NCI-H1694 treated with DMSO at 0.1 percent for 48 hours (cell line): ENCODE data around the gene RNF212.

ENCODE experiments used
- DNase-seq: peaks from one replicate; lab custom pipeline; 2025; lab: John Stamatoyannopoulos, UW

The RNF212 gene

DNA sequence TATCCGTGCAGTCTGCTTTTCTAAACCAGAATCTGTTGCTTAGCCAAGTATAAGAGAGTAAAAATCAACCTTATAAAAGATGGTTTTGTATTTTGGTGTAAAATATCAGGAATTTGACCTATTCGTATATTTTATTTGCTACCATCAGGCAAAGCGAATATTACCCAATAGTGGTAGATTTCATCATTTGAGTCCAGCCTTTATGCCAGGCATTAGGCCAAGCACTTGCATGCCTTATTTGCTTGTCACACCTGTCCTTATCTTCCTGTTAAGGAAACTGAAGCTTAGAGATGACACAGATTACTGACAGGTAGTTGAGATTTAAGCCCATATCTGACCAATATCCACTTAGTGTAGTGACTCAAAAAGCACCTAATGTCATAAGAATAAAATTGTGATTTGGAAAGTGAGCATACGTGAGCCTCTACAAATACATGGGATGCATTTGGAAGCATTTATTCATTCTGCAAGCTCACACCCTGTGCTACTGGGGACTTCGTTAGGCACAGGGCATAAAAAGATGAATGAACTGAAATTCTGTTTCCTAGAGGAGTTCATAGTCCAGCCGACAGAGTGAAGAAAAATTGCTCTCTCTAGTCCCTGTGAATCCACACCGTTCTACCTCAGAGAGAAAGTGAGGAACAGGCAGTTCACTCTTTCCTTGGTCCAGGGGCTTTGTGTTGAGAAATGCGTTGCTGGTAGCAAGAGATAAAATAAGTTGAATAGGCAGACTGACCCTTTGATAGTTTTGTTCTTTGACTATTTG is 2.3 kb upstream of the RNF212 start:
- DNase-seq: no peak

DNA sequence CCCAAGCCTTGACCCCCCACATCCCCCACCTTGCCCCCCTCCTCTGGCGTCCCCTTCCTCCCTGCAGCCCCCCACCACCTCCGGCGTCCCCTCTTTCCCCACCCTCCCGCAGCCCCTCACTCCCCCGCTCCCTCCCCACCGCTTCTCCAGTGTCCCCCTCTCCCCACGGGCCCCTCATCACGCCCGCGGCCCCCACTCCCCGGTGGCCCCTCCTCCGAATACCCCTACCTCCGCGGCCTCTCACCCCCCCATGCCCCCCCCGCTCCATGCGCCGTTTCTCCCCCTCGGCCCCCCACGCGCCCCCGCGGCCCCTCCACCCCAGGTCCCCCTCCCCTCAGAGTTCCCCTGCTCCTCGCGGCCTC is 562 bp downstream of the RNF212 start:
- DNase-seq: no peak

DNA sequence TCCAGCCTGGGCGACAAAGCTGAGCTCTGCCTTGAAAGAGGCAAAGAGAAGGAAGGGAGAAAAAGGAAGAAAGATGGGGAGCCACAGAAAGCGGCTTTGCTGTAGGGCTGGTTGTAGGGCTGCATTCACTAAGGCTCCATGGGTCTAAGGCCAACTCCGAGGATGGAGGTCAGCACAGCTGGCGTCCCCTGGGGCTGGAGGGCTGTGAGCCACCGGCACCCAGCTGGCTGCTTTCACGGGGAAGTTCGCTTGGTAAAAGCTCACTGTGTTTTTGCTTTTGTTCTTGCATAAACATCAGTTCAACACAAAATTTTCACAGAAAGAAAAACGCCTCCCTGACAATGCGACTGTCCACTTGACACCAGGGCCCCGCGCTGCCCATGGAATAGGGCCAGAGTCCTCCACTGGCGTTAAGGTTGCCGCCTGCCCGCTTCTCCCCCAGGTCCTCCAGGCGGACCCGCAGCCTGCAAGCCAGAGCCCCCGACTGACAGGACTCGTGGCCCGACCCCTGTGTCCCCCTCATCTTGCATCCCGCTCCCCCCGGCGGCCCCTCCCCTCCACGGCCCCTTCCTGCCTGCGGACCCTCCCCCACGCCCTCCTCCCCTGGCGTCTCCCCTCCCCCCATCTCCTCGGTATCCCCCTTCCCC is 1.1 kb downstream of the RNF212 start:
- DNase-seq: no peak

DNA sequence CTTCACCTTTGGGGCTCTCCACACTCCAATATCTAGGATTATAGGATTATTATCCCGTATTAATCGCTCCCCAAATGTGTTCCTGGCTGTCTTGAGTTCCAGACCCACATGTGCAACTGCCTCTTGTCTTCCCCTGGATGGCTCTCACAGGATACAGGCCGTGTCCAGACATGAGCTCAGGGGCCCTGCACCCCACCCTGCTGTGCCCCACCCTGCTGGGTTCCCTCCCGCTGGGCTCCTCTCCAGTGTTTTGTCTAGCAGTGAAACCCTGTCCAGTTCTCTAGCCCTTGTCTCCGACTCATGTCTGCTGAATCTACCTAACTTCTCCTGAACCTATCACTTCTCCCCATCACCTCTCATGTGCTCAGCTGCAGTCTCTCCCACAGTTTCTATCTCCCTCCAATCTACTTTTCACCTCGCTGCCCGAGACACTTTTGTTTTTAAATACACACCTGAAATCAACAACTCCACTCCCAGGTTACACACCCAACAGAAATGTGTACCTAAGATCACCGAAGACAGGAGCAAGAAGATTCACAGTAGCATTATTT is 2.0 kb downstream of the RNF212 start:
- DNase-seq: no peak

DNA sequence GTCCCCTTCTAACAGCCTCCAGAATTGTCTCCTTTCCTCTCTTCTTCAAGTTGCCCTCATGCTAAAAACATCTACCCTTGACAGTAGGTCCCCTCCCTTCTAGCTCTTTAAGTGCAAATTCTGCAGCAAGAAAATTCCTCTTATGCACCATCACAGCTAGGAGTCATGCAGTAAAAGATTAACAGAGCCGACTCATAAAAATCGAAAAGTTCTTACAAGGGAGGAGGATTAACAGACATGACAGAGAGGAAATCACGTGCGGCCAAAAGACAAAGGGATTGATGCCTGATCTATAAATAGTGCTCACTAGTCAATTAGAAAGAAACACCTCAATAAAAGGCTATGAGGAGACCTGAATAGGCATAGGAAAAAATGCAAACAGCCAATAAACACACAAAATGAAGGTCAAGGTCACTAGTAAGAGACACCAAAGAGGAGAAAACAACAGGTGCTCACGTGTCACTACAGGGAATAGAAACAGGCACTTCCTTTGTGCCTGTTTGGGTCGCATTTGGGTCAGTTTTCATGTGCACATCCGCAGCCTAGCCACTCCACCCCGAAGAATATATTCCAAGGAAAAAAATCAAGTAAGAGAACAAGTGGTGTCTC is 3.4 kb downstream of the RNF212 start:
- DNase-seq: no peak

DNA sequence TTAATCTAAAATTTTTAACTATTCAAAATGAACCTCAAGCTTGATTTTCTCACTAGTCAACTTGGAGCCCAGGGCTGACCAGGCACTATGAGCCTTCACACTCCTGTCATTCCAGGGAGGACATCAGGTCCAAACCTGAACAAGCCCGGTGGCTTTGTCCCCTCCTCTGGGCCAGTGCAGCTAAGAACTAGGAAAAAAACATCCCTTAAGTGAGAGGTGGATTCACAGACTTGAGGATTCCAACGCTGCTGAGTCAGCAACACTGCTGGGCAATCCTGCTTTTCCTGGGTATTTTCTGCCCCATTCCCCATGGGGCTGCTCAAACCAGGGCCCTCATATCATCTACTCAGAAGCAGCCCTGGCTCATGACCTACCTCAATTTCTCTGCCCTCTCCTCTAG is 4.0 kb downstream of the RNF212 start:
- no peak for DNase-seq

DNA sequence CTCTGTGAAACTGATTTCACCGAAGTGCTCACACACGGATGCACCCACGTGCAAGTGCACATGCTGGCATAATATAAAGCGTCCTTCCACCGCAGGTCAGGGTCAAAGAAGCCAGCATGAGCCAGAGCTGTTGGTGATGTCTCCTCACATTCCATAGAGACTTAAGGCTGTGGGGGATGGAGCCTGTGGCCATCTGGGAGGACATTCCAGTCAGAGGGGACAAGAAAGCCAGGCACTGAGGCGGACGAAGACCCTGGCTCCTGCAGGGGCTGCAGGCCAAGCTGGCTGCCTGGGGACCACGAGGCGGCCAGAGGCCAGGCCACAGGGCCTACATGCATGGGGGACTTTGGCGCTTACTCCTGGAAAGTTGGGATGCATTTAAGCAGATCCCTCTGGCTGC is 7.7 kb downstream of the RNF212 start:
- no peak for DNase-seq

DNA sequence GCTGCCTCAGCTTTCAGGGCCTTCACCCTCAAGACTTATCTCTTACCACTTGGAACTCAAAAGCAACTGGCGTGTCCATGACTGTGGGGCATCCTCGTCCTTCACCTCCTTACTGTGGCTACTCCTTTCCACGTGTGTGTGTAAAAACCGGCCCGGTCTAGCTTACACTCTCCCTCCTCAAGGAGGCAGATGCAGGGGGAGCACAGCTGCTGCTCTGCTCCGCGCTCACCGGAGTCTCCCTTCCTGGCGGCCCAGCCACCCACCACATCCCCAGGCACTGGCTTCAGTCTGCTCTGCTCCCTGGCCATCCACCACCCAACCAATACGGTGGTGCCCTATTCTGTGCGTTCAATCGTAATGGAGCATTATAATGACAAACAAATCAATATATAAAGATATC is 8.3 kb downstream of the RNF212 start:
- DNase-seq: no peak

DNA sequence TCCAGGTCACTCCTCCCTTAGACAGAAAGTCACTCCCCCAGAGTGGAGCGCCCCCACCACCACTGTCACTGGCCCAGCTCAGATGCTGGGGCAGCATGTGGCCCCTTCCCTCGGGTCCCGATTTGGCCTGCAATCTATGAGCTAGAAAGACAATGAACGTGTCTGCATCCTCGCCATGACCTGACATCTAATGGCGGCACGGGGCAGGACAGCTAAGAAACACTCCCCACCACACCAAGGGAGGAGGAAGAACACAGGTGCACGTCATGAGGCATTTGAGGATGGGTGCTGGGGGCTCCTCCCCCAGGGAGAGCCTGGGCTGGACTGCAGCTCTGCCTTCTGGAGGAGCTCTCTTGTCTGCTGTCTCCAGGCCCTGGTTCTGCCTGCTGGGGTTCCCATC is 8.7 kb downstream of the RNF212 start:
- no peak for DNase-seq

DNA sequence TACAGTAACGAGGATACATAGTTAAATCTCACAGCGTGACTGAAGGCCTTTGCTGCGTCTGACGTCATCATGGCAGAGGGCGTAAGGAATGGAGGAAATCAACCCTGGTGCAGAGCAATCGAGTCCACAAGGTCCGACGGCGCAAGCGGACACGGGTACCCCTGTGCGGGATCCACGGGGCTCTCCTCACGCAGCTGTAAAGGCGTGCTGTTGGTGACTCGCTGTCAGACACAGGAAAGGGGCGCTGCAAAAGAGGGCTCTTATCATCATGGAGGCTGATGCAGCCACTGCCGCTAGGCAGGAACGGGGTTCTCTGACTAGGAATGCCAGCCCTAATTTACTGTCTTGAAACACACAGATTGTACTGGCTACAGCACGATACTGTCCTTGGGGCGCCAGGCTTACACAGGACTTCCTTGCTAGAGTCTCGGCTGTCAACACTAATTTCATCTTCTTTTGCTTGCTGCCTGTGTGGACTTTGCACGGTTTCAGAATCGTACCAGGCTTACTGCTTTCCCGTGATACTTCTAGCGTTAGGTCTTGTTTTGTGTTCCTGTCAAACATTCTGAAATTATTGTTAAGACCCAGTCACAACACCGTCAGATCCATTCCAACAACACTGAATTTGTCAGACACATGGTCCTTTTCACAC is 13.6 kb downstream of the RNF212 start:
- no peak for DNase-seq

DNA sequence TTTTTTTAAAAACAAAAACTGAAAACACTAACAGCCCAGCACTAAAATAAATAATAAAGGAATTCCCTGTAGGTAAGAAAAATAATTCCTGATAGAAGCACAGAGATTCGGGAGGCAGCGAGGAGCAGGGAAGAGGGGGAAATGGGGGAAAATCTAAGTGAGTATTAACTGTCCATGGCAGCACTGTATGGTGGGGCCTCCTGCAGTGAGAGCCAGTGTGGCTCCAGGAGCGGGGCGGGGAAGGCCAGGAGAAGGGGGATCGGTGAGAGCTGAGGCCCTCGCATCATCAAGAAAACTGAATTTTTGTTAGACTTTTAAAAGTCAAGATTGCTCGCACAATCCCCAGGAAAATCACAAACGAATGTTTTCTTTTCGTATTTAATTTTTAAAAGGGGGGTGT is 14.1 kb downstream of the RNF212 start:
- no peak for DNase-seq

DNA sequence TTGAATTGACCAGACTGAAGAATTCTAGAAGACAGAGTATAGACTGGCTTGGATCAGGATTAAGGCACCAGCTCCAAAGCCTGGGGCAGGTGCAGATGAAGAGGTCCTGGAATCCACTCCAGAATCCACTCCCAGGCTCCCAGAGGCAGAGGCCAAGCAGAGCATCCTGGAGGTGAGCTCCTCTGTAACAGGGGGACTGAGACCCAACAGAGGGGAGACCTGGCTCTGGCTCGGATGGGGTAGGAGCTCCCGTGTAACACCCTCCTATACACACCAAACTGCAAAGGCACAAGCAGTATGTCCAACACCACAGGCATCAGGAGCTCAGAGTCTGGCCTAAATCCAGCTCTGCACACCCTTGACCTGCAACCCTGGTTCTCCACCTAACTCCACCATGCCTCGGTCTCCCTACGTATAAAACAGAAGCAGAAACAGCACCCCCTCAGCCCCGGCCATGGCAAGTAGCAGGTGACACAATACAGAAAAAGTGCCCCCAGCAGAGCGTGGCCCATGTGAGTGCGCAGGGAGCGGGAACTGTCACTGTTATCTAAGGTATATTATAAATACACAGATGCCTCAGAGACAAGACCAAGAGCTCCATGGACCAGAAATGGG is 14.9 kb downstream of the RNF212 start:
- DNase-seq: no peak

DNA sequence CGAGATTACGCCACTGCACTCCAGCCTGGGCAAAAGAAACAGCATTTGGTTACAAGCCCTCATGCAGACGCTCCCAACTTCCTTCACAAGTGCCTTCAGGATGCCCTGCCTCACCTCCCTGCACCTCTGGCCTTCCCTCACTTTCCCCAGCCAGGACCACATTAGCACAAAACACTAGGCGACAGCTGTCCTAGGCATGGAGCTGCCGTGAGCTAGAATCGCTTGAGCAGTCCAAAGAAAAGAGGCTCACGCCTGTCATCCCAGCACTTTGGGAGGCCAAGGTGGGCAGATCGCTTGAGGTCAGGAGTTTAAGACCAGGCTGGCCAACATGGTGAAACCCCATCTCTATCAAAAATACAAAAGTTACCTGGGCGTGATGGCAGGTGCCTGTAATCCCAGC is 15.8 kb downstream of the RNF212 start:
- DNase-seq: no peak

DNA sequence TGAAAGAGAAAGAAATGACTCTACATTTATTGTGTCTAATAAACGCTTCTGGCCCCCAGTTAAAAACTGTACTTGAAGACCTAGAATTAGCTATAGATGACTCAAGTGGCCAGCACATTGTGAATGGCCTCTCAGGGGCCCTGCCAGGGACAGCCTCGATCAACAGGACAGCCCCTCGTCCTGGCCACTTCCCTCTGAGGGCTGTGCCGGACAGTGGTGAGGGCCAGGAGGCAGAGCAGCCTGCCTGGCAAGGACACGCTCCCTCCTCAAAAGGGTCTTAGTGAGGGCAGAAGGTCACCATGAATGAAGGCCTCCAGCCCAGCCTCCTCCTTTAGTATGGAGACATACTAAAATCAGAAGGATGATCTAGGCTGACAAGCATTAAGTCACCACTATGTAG is 16.5 kb downstream of the RNF212 start:
- no peak for DNase-seq

DNA sequence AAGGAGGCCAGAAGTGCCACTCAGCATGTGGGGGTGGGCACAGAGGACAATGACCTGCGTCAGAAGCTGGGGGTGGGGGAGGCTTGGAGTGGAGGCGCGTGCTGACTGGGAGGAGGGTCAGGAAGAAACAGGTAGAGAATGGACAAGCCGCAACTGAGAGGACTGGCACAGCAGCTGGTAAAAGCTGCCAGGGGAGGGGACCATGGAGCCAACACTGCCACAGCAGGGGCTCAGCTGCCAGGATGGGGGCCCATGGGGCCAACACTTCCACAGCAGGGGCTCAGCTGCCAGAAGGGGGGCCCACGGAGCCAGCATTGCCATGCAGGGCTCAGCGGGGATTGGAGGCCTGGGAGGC is 19.1 kb downstream of the RNF212 start:
- no peak for DNase-seq

DNA sequence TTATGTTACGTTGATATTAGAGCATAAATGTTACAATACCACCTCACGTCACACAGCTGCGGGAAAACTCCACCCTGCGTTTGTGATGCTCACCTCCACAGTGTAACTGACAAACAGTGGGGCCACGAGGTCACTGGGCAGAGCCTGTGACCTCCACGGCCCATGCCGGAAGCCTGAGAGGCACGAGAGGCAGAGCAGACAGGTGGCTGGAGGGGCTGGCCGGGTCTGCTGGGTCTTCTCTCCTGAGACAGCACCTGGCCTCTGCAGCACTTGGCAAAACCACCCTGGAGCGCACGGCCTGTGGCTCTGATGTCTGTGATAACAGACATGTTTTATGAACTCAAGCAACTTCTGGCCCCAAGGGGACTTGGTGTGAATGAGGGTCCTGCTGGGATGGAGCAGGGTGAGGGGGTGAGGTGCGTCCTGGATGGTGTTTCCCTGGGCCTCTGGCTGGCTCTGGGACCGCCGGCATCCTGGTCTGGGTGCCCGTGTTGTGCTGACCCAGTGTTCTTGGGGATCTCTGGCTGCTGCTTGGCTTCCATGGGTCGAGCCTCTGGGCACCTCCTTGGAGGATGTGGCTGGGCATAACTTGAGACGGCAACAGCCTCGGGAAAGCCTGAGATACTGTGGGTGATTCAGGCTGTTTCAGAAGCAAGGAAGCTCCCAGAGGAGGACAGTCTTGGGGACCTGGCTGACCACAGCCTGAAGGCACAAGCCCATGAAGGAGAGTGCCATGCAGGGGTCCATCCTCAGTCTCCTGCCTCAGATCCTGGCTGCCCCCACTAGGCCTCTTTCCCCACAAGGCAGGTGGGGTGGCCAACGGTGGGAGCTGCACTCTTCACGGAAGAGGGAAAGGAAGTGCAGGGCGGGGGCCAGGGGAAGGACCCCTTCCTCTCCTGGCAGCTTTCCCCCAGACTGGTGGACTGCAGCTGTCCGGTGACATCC is 19.7 kb downstream of the RNF212 start:
- no peak for DNase-seq

DNA sequence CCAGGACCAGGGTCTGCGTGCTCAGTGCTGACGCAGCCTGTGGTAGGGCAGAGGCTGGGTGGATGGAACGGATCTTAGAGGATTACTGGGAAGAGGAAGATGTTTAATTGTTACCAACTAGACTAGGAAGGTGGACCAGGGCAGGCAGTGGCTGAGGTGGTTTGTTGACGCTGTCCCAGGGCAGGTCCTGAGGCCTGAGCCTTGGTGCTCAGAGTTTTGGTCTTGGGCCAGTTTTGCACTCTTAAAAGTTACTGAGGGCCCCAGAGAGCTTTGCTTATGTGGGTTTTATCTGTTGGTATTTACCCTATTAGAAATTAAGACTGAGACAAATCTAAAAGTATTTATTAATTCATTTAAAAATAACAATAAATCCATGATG is 20.4 kb downstream of the RNF212 start:
- DNase-seq: no peak

DNA sequence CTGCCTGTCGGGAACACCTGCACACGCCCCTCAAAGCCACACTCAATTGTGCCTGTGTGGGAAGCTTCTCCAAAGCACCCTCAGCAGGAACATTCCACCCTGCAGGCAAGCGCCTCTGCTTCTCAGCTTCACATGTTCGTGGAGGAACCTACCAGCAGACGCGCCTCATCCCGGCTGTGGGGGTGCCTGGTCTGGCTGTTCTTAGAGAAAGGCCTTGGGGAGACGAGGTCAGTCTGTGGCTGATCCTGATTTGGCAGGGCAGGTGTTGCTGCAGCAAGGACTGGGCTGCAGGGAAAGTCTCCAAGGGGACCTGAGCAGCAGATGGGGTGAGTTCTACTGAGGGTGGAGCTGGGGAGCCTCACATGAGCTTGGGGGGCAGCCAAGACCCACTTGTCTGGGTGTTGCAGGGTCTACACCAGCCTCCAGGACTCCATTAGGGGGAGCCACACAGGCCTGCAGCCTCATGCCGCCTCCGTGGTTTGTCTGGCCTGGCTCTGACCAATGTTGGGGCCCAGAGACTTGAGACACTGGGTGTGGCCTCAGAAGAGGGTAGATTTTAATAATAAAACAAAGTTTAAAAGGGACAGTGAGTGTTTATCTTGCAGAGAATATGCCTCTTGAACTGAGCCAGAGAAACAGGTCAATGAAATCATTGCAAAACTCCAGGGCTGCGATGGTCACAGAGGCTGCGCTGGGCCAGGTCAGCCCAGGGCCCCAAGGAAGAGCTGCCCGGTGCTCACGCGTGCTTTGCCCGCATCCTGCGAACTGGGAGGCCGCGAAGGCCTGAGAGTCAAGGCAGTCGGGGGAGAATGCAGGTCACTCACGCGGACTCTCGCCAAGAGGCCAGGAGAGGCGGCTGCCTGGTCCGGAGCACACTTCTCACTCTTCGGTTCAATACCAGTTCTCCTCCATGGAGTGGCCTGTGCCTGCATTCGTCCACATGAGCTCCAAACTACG is 21.1 kb downstream of the RNF212 start:
- DNase-seq: no peak

DNA sequence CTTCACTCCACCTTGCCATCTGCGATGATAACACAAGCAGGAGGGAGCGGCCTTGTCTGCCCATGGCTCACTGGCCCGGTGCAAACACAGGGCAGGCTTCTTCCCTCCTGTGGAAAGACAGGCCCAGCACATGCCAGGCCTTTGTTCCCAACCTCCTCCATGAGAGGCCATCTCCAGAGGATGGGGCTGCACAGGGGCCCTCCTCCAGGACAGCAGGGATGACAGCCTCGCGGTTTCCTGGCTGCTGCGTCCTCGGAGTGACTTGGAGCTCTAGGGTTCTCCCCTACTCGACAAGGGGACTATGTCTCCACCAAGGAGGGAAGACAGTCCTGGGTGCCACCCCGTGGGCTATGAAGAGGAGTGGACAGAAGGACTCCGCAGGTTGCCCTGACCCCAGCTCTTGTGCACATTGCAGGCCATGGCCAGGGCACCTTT is 21.8 kb downstream of the RNF212 start:
- no peak for DNase-seq
